Camera-type eye (tissue), 1 donor: Measurements from ENCODE around the gene NLRC3. TPM values are rescaled to one million over a fixed set of nuclear protein-coding genes. Genes with fewer than 3 reads are reported as not detected.

ENCODE experiments used
- total RNA-seq: library from RNA; depleted of rRNA; stranded (reverse); fragments of >200 nt; gene quantifications from one replicate; pipeline ENCODE4 v1.2.3, GENCODE V29; 2014

NLRC3 gene, protein sequence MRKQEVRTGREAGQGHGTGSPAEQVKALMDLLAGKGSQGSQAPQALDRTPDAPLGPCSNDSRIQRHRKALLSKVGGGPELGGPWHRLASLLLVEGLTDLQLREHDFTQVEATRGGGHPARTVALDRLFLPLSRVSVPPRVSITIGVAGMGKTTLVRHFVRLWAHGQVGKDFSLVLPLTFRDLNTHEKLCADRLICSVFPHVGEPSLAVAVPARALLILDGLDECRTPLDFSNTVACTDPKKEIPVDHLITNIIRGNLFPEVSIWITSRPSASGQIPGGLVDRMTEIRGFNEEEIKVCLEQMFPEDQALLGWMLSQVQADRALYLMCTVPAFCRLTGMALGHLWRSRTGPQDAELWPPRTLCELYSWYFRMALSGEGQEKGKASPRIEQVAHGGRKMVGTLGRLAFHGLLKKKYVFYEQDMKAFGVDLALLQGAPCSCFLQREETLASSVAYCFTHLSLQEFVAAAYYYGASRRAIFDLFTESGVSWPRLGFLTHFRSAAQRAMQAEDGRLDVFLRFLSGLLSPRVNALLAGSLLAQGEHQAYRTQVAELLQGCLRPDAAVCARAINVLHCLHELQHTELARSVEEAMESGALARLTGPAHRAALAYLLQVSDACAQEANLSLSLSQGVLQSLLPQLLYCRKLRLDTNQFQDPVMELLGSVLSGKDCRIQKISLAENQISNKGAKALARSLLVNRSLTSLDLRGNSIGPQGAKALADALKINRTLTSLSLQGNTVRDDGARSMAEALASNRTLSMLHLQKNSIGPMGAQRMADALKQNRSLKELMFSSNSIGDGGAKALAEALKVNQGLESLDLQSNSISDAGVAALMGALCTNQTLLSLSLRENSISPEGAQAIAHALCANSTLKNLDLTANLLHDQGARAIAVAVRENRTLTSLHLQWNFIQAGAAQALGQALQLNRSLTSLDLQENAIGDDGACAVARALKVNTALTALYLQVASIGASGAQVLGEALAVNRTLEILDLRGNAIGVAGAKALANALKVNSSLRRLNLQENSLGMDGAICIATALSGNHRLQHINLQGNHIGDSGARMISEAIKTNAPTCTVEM
- 0.71 TPM for total RNA-seq

DNA sequence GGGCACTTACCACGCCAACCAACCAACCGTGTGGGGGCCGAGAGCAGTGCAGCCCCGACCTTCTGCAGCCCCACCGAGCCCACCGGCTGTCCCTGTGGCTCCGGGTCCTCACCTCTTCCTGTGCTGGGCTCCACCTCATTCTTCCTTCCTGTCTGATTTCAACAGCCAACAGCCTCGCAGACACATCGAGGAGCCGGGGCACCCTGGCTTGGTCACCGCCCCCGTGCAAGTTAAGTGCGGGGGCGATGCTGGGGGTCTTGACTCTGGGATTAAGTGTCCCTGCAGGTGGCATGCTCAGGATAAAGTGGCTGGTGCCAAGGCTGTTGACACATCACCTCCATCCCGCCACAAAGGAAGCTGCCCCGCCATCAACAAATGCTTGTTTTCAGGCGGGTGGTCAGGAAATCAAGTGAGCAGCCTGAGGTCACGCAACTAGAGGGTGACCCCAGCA, at the start of gene NLRC3:
Gene NLRC3 (minus strand): TSS at position 102 of the 451 bp plus-strand sequence. CDS start 12,367 bp downstream, outside the sequence.

DNA sequence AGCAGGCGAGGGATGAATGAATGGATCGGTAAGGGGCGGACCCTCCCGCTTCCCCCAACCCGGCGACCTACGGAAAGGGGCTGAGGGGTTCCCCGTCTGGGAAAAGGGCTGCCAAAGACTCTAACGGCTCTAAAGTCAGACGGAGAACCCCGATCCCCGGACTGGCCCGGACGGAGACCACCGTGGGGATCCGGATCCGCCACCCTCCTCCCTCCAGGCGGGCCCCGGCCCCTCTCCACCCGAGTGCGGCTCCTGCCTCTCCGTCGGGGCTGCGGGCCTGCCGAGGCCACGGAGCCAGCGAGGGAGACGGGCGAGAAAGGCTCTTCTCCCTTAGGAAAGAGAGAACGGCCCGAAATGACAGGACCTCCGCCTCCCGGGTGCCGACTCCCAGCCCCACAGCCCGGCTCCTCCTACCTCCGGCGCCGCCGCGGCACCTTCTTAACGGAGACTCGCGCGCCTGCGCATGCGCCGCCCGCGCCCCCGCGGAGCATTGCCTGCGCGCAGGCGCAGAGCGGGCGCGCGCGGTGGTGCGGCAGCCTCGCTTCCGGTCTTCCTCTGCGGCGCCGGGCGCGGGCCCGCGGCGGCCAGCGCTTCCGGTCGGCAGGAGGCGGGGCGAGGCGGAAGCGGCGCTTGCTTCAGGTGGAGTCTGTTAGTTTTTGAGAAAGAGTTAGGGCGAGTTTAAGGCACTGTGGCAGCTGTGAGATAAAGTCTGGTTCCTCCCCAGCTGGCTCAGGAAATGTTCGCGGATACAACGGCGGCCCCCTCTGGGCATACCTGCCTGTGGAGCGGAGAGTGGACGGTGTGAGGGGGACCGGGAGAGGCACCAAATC, 34.2 kb upstream of the NLRC3 start, which contains the start of gene SLX4:
Gene SLX4 (minus strand): TSS at position 461 of the 830 bp plus-strand sequence. CDS start 2,642 bp downstream, outside the sequence.

DNA sequence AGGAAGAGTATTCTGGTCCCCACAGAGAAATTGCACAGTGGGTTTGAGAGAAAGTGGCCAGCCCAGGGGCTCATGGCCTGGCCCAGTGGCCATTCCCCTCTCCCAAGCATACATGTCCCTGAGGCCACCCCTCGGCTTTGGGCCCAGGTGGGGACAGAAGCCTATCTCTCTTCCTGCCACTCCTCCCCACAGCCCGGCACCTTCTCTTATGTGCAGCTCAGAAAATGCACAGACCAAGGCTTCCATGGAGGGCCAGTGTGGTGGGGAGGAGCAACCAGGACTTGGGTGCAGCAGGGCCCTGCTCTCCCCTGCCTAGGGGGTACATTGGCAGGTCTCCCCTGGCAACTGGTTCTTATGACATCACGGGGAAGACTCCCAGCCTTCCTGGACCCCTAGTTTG, 82.0 kb downstream of the NLRC3 start, which contains the start of gene C16orf90:
Gene C16orf90 (minus strand): TSS at position 314 of the 400 bp plus-strand sequence. CDS start 68 bp downstream, at position 246.

Other genes with a start within 250 kb of the NLRC3 start
- 0.99 TPM for gene OR2C1, start 221.5 kb downstream of the NLRC3 start, total RNA-seq
- 15.6 TPM for gene ZSCAN32, start 176.4 kb downstream of the NLRC3 start, total RNA-seq
- 13.5 TPM for gene ZNF174, start 176.2 kb downstream of the NLRC3 start, total RNA-seq
- 4.3 TPM for gene ZNF597, start 133.9 kb downstream of the NLRC3 start, total RNA-seq
- 35.3 TPM for gene NAA60, start 133.7 kb downstream of the NLRC3 start, total RNA-seq
- not detected for gene C16orf90, start 81.9 kb downstream of the NLRC3 start, total RNA-seq
- 35.1 TPM for gene CLUAP1, start 76.4 kb downstream of the NLRC3 start, total RNA-seq
- gene SLX4, start 34.2 kb upstream of the NLRC3 start, total RNA-seq = 9.7 TPM
- gene DNASE1, start 77.3 kb upstream of the NLRC3 start, total RNA-seq = 47.5 TPM
- 84.4 TPM for gene TRAP1, start 140.1 kb upstream of the NLRC3 start, total RNA-seq